ENCODE measurements around the gene ADK.
A peak's percentile ranks its signal among the peaks of the same experiment; 100 is the strongest.

Gene ADK

DNA sequence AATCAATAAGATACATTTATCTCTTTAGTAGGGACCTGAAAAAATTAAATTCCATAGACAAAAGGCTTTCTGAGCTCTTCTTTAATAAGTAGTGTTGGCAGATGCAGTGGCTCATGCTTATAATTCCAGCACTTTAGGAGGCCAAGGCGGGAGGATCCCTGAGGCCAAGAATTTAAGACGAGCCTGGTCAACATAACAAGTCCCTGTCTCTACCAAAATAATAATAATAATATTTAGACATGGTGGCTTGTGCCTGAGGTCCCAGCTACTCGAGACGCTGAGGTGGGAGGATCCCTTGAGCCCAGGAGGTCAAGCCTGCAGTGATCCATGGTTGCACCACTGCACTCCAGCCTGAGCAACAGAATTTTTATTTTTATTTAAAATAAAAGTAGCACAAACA is 280.8 kb downstream of the ADK start:
- CTCF ChIA-PET = interaction anchor here (3.0 kb wide), 1 partner anchor 12 kb away, joined by 30 read pairs; no protein-coding TSS in a partner anchor
- H3K4me3 ChIP-seq (ENCODE audit: low read depth, low read length) = no peak overlapping the region
- TF ChIP-seq, protein P1, sequence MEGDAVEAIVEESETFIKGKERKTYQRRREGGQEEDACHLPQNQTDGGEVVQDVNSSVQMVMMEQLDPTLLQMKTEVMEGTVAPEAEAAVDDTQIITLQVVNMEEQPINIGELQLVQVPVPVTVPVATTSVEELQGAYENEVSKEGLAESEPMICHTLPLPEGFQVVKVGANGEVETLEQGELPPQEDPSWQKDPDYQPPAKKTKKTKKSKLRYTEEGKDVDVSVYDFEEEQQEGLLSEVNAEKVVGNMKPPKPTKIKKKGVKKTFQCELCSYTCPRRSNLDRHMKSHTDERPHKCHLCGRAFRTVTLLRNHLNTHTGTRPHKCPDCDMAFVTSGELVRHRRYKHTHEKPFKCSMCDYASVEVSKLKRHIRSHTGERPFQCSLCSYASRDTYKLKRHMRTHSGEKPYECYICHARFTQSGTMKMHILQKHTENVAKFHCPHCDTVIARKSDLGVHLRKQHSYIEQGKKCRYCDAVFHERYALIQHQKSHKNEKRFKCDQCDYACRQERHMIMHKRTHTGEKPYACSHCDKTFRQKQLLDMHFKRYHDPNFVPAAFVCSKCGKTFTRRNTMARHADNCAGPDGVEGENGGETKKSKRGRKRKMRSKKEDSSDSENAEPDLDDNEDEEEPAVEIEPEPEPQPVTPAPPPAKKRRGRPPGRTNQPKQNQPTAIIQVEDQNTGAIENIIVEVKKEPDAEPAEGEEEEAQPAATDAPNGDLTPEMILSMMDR (IDR thresholded peaks at IDR 0.05; ENCODE audit: insufficient read depth, low read length, missing control alignments) = no peak
- DNase-seq (ENCODE audit: low read depth, low spot score) = no peak
- POLR2A ChIA-PET = no interaction called here

DNA sequence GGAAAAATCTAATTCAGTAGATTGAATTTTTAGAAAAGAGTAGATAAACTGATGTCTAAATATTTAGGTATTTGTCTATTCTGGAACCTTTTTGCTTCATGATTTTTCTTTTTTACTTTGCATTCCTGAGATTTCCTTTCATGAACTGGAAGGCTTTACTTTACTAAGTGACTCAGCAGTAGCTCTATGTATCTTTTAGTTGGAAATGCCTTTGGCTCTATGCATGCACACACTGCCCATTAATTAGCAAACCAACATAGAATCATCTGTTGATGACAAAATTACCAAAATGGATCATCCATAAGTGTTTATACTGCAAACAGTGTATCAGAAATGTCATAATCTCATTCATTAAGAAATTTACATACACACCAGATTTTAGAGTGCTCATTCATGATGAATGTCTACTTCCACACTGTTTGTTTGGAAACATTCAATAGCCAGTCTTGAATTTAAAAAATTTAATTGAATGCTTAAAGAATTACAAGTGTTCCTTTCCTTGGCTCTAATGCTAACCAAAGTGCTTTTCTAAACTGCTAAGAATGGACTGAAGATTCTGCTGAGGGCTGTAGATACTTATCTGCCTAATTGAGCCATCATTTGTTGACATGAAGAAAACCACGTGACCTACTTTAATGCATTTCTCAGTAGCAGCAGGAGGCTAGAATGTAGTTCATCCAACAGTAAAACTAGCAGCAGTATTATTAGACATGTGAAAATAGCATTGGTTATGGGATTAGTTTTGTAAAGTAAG is 282.0 kb downstream of the ADK start:
- ChIA-PET CTCF (interaction anchor here (1.7 kb wide), 1 partner anchor 15 kb away, joined by 4 read pairs; no protein-coding TSS in a partner anchor), POLR2A (no interaction called here)
- TF ChIP-seq, protein P1 (IDR thresholded peaks at IDR 0.05; ENCODE audit: insufficient read depth, low read length, missing control alignments) = no peak
- peak; percentile 49 for DNase-seq (ENCODE audit: low read depth, low spot score)
- no peak overlapping the region for H3K4me3 ChIP-seq (ENCODE audit: low read depth, low read length)

DNA sequence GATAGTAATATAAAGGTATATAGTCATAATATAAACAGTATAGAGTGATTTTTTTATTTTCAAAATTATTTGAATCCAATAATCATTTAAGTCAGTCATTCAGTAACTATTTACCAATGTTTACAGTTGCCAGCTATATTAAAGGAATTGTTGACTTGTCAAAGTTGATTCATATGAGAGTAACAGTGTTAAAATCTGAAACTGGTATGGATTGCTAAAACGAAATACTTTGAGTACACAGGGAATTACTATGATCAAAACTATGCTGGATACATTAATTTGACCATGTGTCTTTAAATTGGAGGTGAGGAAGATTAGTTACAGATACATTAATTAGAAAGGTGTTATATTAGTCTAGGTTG is 282.6 kb downstream of the ADK start:
- ChIA-PET CTCF (interaction anchor here (1.7 kb wide), 1 partner anchor 16 kb away, joined by 4 read pairs; no protein-coding TSS in a partner anchor), POLR2A (no interaction called here)
- TF ChIP-seq, protein P1 (IDR thresholded peaks at IDR 0.05; ENCODE audit: insufficient read depth, low read length, missing control alignments) = no peak
- DNase-seq (ENCODE audit: low read depth, low spot score) = no peak
- no peak overlapping the region for H3K4me3 ChIP-seq (ENCODE audit: low read depth, low read length)

DNA sequence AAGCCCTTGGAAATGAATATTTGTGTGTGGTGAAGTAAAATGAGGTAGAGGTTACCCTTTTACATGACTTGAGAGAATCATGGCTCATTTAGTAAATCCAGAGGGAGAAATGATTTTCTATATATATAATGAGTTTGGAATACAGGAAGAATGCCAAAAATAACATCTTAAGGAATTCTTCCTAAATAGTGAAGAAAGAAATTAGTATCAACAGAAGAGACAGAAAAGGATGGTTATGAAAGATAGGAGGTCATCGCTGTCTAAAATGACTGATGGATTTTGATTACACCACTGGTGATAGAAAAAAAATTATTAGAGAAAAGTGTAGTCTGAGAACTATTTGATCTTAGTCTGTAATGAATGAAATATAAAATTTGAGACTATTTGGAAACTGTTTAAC is 283.0 kb downstream of the ADK start:
- TF ChIP-seq, protein P1 (IDR thresholded peaks at IDR 0.05; ENCODE audit: insufficient read depth, low read length, missing control alignments) = no peak
- POLR2A ChIA-PET = no interaction called here
- DNase-seq (ENCODE audit: low read depth, low spot score) = no peak
- no peak overlapping the region for H3K4me3 ChIP-seq (ENCODE audit: low read depth, low read length)
- CTCF ChIA-PET = interaction anchor here (1.7 kb wide), 1 partner anchor 16 kb away, joined by 4 read pairs; no protein-coding TSS in a partner anchor

DNA sequence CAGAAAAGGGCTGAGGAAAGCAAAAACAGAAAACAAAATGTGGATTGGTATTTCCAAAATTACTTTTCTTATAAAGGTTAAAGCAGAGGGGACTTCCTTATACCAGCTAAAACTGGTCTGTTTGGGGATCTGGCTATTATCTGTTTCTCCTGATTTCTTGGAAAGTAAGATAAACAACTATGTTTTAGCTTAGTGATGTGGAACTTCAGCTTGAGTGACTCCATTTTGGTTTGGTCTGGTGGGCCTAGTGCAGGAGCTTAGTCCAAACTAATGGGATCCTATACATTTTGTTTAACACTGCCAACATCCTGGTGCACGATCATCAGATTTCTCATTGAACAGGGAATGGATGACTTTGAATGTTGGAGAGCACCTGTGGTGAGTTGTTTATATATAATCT is 283.5 kb downstream of the ADK start:
- no peak for DNase-seq (ENCODE audit: low read depth, low spot score)
- ChIA-PET CTCF (no interaction called here), POLR2A (no interaction called here)
- TF ChIP-seq, protein P1 (IDR thresholded peaks at IDR 0.05; ENCODE audit: insufficient read depth, low read length, missing control alignments) = no peak
- H3K4me3 ChIP-seq (ENCODE audit: low read depth, low read length) = no peak overlapping the region

DNA sequence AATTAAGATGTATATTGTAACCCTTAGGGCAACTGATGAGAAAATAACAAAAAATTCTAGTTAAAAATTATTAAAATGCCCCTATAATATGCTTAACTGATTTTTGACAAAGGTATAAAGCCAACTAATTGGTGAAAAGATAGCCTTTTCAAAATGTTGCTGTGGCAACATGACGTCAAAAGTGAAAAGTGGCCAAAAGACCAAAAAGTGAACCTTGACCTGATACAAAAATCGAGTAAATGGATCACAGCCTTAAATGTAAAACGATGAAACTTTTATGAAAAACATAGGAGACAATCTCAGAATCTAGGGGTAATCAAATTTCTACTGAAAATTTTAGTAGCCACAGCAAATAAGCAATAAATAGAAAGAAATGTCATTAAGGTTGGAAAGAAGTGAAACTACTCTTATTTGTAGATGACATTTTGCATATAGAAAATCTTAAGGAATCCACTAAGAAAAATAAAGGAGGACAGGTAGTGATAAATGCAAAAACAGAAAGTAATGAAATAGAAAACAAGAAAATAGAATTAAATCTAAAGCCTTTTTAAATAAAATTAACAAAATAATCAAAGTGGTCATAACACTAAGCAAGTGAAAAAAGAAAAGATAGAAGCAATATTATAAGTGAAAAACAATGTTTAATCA is 285.6 kb downstream of the ADK start:
- CTCF ChIA-PET = interaction anchor here (1.2 kb wide), 1 partner anchor 17 kb away, joined by 3 read pairs; no protein-coding TSS in a partner anchor
- TF ChIP-seq, protein P1 (IDR thresholded peaks at IDR 0.05; ENCODE audit: insufficient read depth, low read length, missing control alignments) = no peak
- H3K4me3 ChIP-seq (ENCODE audit: low read depth, low read length) = no peak overlapping the region
- POLR2A ChIA-PET = no interaction called here
- DNase-seq (ENCODE audit: low read depth, low spot score) = no peak
